B cell (primary cell): Measurements from ENCODE around the gene DOCK8. TPM values are rescaled to one million over a fixed set of nuclear protein-coding genes. Genes with fewer than 3 reads are reported as not detected.

Experiments
- ATAC-seq: fragments of 200-7000 bp; cut with Tn5 transposase; one replicate; pipeline ENCODE4 v1.10.0; 2021; ENCODE audit warnings: low read depth, mild to moderate bottlenecking, moderate number of reproducible peaks, moderate library complexity
- CTCF ChIA-PET: fragments of 350-600 bp; sonication (Branson Sonifier 250); formaldehyde crosslinking; loops from one replicate; lab custom pipeline; 2021; ENCODE audit warnings: antibody characterized with exemption, inconsistent platforms; lab: Charles Lee
- POLR2A ChIA-PET: fragments of 350-600 bp; sonication (Branson Sonifier 250); formaldehyde crosslinking; loops from one replicate; lab custom pipeline; 2021; ENCODE audit warnings: antibody characterized with exemption; lab: Charles Lee
- DNase-seq: peaks from one replicate; pipeline ENCODE4 v3.0.0; 2013
- H2AFZ ChIP-seq: 2 replicates; pipeline ENCODE4 v1.6.1; 2012; ENCODE audit warnings: mild to moderate bottlenecking, low read depth, low read length; ENCODE audit not compliant: insufficient read depth, poor library complexity, severe bottlenecking
- H3K27ac ChIP-seq, 2 donors: 1 replicate in 1 of 2; 2 replicates in 1 of 2; pipeline ENCODE4 v1.5.1; 2012 to 2013; ENCODE audit warnings: low read length in 2 of 2, mild to moderate bottlenecking in 2 of 2, moderate library complexity in 1 of 2
- H3K27me3 ChIP-seq, 4 experiments: fragments of 200-600 bp in 1 of 4; sonication (generic) in 1 of 4; replicated peaks in 1 of 4; 1 replicate in 2 of 4; 2 replicates in 2 of 4; pipeline versions ENCODE4 v1.6.1 to v1.7.0; 2013 to 2016; ENCODE audit warnings: low read length in 3 of 4, mild to moderate bottlenecking in 2 of 4, mixed read lengths in 1 of 4, moderate library complexity in 1 of 4; ENCODE audit not compliant: insufficient read depth in 4 of 4, control insufficient read depth in 3 of 4; ENCODE audit errors: control extremely low read depth in 1 of 4
- H3K36me3 ChIP-seq, 2 experiments: replicated peaks in 1 of 2; 1 replicate in 1 of 2; 2 replicates in 1 of 2; pipeline versions ENCODE4 v1.6.1 to v1.7.1; 2013; ENCODE audit warnings: low read length in 1 of 2; ENCODE audit not compliant: insufficient read depth in 2 of 2, control insufficient read depth in 1 of 2; ENCODE audit errors: control extremely low read depth in 1 of 2, extremely low read depth in 1 of 2
- H3K4me1 ChIP-seq, 2 donors: fragments of 200-600 bp in 1 of 2; sonication (generic) in 1 of 2; 1 replicate in 1 of 2; 2 replicates in 1 of 2; pipeline versions ENCODE4 v1.5.1 to v1.6.1; 2013 to 2017; ENCODE audit warnings: low read length in 2 of 2; ENCODE audit not compliant: control insufficient read depth in 2 of 2, insufficient read depth in 2 of 2
- H3K4me2 ChIP-seq: replicated peaks from 2 replicates; pipeline ENCODE3; 2012; ENCODE audit warnings: mild to moderate bottlenecking, low read depth, low read length; ENCODE audit not compliant: poor library complexity, severe bottlenecking
- H3K4me3 ChIP-seq, 5 experiments: fragments of 200-600 bp in 1 of 5; sonication (generic) in 1 of 5; 1 replicate in 3 of 5; 2 replicates in 2 of 5; pipeline versions ENCODE4 v1.5.1 to v1.7.0; 2011 to 2016; ENCODE audit warnings: low read length in 4 of 5, mild to moderate bottlenecking in 4 of 5, low read depth in 2 of 5, control low read depth in 1 of 5, moderate library complexity in 1 of 5; ENCODE audit not compliant: insufficient read depth in 1 of 5; ENCODE audit errors: control extremely low read depth in 1 of 5, extremely low read depth in 1 of 5
- H3K79me2 ChIP-seq: fragments of 200-600 bp; sonication (generic); one replicate; pipeline ENCODE4 v1.6.0; 2016; ENCODE audit warnings: low read length; ENCODE audit not compliant: control insufficient read depth, insufficient read depth
- H3K9ac ChIP-seq: fragments of 200-600 bp; sonication (generic); 2 replicates; pipeline ENCODE4 v1.6.1; 2017; ENCODE audit warnings: mild to moderate bottlenecking, low read length, moderate library complexity
- H3K9me3 ChIP-seq, 3 donors: one replicate each; pipeline versions ENCODE4 v1.6.1 to v1.7.1; 2013; ENCODE audit warnings: low read length in 2 of 3; ENCODE audit not compliant: control insufficient read depth in 2 of 3, insufficient read depth in 1 of 3; ENCODE audit errors: control extremely low read depth in 1 of 3
- H4K20me1 ChIP-seq: 2 replicates; pipeline ENCODE4 v1.6.0; 2012; ENCODE audit warnings: mild to moderate bottlenecking, low read length; ENCODE audit not compliant: insufficient read depth, control insufficient read depth, poor library complexity, severe bottlenecking
- H3K27ac Mint-ChIP-seq: one replicate; pipeline ENCODE4 v1.8.0; 2021; ENCODE audit warnings: mixed read lengths
- H3K27me3 Mint-ChIP-seq: one replicate; pipeline ENCODE4 v1.8.0; 2021; ENCODE audit warnings: mixed read lengths
- H3K4me1 Mint-ChIP-seq: one replicate; pipeline ENCODE4 v1.8.0; 2021; ENCODE audit warnings: mixed read lengths
- H3K4me3 Mint-ChIP-seq: one replicate; pipeline ENCODE4 v1.8.0; 2021; ENCODE audit warnings: mixed read lengths
- H3K9me3 Mint-ChIP-seq: one replicate; pipeline ENCODE4 v1.8.0; 2022; ENCODE audit warnings: mixed read lengths; ENCODE audit not compliant: insufficient read depth
- EZH2 ChIP-seq: IDR thresholded peaks from 2 replicates; pipeline ENCODE4 v1.6.1; 2012; ENCODE audit warnings: borderline replicate concordance, low read depth, mild to moderate bottlenecking, moderate library complexity, low read length; ENCODE audit not compliant: insufficient read depth, poor library complexity, severe bottlenecking
- WGBS: methylation state at CpG from one replicate; pipeline ENCODE4 v1.1.5; 2013; ENCODE audit warnings: missing lambda C conversion rate; ENCODE audit not compliant: insufficient coverage; 5-methylcytosine and 5-hydroxymethylcytosine counted together
- intact Hi-C: fragments of 100-400 bp; cut with micrococcal nuclease; formaldehyde crosslinking; loops from one replicate; pipeline ENCODE4 v1.10.0; 2022
- polyA plus RNA-seq: library from polyadenylated mRNA; depleted of rRNA; stranded (reverse); fragments of >200 nt; gene quantifications from 2 replicates; pipeline ENCODE4 v1.2.3, GENCODE V29; 2012
- total RNA-seq, 2 donors: library from RNA; stranded (reverse); fragments of 120-200 nt in 1 of 2; gene quantifications; 1 replicate in 1 of 2; 2 replicates in 1 of 2; pipeline versions ENCODE4 v1.2.3 to v1.2.4, GENCODE V29; 2013 to 2022
- TF ChIP-seq, protein P1 (sequence below): fragments of 200-600 bp; IDR thresholded peaks from one replicate; pipeline ENCODE4 v1.8.0; 2022; ENCODE audit warnings: antibody characterized with exemption, mild to moderate bottlenecking

DOCK8 gene
- total and polyA plus RNA-seq, 2 donors (not counting 1 experiment from before 2014, with no cell fraction given): 47.6 to 288 TPM

DNA sequence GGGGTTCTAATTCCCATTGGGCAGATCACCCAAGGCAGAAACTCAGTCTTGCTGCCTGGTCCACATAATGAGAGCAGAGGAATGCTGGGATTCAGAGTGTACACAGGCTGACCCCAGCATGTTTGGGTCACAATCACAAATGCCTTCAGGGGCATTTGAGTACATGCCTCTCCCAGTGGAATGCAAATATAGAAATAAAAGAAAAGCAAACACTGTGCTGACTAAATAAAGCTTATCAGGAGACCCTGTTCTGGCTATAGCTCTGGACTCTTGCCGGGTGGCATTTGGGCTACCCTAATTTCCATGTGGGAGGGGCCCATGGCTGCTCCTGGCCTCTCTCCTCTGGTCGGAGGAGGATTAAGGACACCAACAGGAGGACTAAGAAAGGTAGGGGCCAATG lies 121.4 kb downstream of the DOCK8 start:
- H3K27ac ChIP-seq: no peak overlapping the region
- no peak overlapping the region for H3K4me3 Mint-ChIP-seq
- no peaks in the 10 kb centered on the region for H3K4me1 Mint-ChIP-seq
- H3K27me3 ChIP-seq: no peaks in the 10 kb centered on the region
- H3K9me3 ChIP-seq: no peaks in the 10 kb centered on the region
- H4K20me1 ChIP-seq: peaks cover 15% of the 10 kb centered on the region
- H3K4me3 ChIP-seq: no peak overlapping the region
- no peaks in the 10 kb centered on the region for H3K9me3 Mint-ChIP-seq
- TF ChIP-seq, protein P1, sequence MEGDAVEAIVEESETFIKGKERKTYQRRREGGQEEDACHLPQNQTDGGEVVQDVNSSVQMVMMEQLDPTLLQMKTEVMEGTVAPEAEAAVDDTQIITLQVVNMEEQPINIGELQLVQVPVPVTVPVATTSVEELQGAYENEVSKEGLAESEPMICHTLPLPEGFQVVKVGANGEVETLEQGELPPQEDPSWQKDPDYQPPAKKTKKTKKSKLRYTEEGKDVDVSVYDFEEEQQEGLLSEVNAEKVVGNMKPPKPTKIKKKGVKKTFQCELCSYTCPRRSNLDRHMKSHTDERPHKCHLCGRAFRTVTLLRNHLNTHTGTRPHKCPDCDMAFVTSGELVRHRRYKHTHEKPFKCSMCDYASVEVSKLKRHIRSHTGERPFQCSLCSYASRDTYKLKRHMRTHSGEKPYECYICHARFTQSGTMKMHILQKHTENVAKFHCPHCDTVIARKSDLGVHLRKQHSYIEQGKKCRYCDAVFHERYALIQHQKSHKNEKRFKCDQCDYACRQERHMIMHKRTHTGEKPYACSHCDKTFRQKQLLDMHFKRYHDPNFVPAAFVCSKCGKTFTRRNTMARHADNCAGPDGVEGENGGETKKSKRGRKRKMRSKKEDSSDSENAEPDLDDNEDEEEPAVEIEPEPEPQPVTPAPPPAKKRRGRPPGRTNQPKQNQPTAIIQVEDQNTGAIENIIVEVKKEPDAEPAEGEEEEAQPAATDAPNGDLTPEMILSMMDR: no peak
- no peak for TF ChIP-seq EZH2
- no peaks in the 10 kb centered on the region for H3K27me3 Mint-ChIP-seq
- ATAC-seq (no peak), DNase-seq (no peak)
- no peaks in the 10 kb centered on the region for H3K4me1 ChIP-seq
- no peak overlapping the region for H3K9ac ChIP-seq
- H2AFZ ChIP-seq: no peak overlapping the region
- H3K36me3 ChIP-seq: peaks cover 10 to 94% of the 10 kb centered on the region in 2 experiments
- no CpG with 5 or more reads among the region's 2 CpGs for WGBS
- H3K27ac Mint-ChIP-seq: no peak overlapping the region
- POLR2A ChIA-PET: no interaction called here
- intact Hi-C loops: no loop called here
- CTCF ChIA-PET: no interaction called here
- peaks cover 22% of the 10 kb centered on the region for H3K79me2 ChIP-seq
- no peak overlapping the region for H3K4me2 ChIP-seq

DNA sequence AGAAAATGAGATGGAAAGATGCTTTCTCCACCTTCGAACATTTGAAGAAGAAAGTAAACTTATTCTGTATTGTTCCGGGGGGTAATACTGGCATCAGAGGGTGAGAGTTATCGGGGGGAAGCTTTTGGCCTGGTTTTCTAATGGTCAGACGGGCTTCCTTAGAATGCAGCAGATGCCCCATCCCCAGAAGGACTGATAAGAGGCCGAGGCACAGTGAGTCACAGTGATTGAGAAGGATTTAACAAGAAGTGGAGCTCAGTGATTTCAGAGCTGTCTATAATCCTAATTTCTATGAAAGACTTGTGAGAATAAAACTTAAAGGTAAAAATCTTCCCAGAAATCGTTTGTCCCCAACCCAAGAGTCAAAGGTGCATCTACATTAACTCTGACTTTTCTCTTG lies 123.9 kb downstream of the DOCK8 start:
- DNase-seq: no peak
- Histone ChIP-seq H3K4me3 (no peak overlapping the region), H2AFZ (no peak overlapping the region), H3K9me3 (no peaks in the 10 kb centered on the region), H3K4me1 (no peaks in the 10 kb centered on the region), H3K27ac (no peak overlapping the region), H3K79me2 (peaks cover 20% of the 10 kb centered on the region), H3K4me2 (no peak overlapping the region), H4K20me1 (peaks cover 10% of the 10 kb centered on the region), H3K36me3 (peaks cover 12 to 96% of the 10 kb centered on the region in 2 experiments), H3K27me3 (no peaks in the 10 kb centered on the region), H3K9ac (no peak overlapping the region)
- no peaks in the 10 kb centered on the region for H3K4me1 Mint-ChIP-seq
- H3K27me3 Mint-ChIP-seq: no peaks in the 10 kb centered on the region
- no peak for ATAC-seq
- CTCF ChIA-PET: no interaction called here
- POLR2A ChIA-PET: no interaction called here
- WGBS: 100% methylated on average over 3 of the region's 6 CpGs
- H3K9me3 Mint-ChIP-seq: no peaks in the 10 kb centered on the region
- TF ChIP-seq, protein P1: no peak
- no peak for TF ChIP-seq EZH2
- intact Hi-C loops: no loop called here
- no peak overlapping the region for H3K4me3 Mint-ChIP-seq
- H3K27ac Mint-ChIP-seq: no peak overlapping the region
